Neural progenitor cell (in vitro differentiated cells): ENCODE measurements around the gene DCANP1.

ENCODE experiments used
- EZH2 ChIP-seq: fragments of 200-600 bp; sonication (generic); IDR thresholded peaks from 2 replicates; pipeline ENCODE4 v1.6.1; 2017; ENCODE audit warnings: antibody characterized with exemption, mild to moderate bottlenecking, moderate library complexity
- EZH2phosphoT487 ChIP-seq: fragments of 200-600 bp; sonication (generic); IDR thresholded peaks from 2 replicates; pipeline ENCODE4 v1.6.1; 2017; ENCODE audit warnings: antibody characterized with exemption
- TF ChIP-seq, protein P1 (sequence below): fragments of 200-600 bp; sonication (generic); IDR thresholded peaks from 2 replicates; pipeline ENCODE4 v1.5.1; 2017; ENCODE audit warnings: antibody characterized with exemption, mild to moderate bottlenecking

DNA sequence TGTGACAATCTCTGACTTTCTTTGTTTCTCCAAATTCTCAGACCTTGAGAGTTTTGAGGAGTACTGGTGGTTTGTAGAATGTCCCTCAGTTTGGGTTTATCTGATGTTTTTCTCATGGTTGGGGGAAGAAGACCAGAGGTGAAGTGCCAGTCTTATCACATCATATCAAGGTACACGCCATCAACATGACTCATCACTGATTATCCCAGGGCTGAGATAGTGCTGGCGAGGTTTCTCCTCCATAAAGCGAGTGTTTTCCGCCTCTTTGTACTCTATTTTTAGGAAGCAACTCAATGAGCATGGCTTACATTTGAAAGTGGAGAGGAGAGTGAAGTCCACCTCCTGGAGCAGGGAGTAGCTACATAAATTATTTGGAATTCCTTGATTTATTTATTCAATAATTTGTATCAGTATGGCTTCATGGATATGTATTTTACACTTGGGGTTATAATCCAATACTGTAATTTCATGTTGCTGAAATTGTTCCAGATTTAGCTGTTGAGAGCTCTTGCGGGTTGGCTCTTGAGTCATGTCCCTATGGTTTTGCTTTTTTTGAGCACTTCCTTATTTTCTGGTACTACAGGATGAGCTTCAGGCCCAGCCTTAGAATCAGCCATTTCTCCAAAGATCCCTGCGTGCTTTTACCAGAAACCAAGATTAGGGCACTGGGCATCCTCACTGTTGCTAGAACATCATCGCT is 23.9 kb downstream of the DCANP1 start:
- TF ChIP-seq, protein P1, sequence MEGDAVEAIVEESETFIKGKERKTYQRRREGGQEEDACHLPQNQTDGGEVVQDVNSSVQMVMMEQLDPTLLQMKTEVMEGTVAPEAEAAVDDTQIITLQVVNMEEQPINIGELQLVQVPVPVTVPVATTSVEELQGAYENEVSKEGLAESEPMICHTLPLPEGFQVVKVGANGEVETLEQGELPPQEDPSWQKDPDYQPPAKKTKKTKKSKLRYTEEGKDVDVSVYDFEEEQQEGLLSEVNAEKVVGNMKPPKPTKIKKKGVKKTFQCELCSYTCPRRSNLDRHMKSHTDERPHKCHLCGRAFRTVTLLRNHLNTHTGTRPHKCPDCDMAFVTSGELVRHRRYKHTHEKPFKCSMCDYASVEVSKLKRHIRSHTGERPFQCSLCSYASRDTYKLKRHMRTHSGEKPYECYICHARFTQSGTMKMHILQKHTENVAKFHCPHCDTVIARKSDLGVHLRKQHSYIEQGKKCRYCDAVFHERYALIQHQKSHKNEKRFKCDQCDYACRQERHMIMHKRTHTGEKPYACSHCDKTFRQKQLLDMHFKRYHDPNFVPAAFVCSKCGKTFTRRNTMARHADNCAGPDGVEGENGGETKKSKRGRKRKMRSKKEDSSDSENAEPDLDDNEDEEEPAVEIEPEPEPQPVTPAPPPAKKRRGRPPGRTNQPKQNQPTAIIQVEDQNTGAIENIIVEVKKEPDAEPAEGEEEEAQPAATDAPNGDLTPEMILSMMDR, result no peak
- TF ChIP-seq EZH2 (no peak), EZH2phosphoT487 (no peak)
